ENCODE measurements around the gene TAF3. TPM values are rescaled to one million over a fixed set of nuclear protein-coding genes. Genes with fewer than 3 reads are reported as not detected.

The TAF3 gene
- polyA plus RNA-seq, 1 donor (not counting 4 experiments of a cell fraction or from before 2014, with no cell fraction given), result 2.0 TPM

DNA sequence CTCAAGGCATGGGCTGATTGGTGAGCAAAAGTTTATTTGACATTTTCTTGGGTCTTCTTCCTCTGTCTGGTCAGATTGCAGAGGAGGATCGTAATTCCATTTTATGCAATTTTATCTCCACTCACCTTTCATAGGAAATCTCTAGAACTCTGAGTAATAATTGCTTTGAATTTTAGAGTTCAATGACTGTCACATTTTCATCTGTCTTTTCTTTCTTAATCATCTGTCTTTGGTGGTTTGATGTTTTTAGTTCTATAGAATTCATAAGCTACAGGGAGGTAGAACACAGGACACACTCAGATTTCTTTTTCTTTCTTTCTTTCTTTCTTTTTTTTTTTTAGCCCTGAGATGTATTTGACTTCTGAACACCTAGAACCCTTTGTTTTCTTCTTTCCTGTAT lies 247.8 kb downstream of the TAF3 start:
- no peaks in the 10 kb centered on the region for H4K20me1 ChIP-seq (ENCODE audit: control insufficient read depth, extremely low read depth, insufficient read depth, low read length)
- peaks cover 45% of the 10 kb centered on the region for H3K79me2 ChIP-seq (ENCODE audit: control insufficient read depth, insufficient read depth, low read length)
- TF ChIP-seq EZH2 (IDR thresholded peaks at IDR 0.05; ENCODE audit: low read length), result no peak
- TF ChIP-seq, protein P1, sequence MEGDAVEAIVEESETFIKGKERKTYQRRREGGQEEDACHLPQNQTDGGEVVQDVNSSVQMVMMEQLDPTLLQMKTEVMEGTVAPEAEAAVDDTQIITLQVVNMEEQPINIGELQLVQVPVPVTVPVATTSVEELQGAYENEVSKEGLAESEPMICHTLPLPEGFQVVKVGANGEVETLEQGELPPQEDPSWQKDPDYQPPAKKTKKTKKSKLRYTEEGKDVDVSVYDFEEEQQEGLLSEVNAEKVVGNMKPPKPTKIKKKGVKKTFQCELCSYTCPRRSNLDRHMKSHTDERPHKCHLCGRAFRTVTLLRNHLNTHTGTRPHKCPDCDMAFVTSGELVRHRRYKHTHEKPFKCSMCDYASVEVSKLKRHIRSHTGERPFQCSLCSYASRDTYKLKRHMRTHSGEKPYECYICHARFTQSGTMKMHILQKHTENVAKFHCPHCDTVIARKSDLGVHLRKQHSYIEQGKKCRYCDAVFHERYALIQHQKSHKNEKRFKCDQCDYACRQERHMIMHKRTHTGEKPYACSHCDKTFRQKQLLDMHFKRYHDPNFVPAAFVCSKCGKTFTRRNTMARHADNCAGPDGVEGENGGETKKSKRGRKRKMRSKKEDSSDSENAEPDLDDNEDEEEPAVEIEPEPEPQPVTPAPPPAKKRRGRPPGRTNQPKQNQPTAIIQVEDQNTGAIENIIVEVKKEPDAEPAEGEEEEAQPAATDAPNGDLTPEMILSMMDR (optimal IDR thresholded peaks at IDR 0.05 in 1 of 3, IDR thresholded peaks at IDR 0.05 in 1 of 3, conservative IDR thresholded peaks at IDR 0.05 in 1 of 3; ENCODE audit: extremely low read depth in 1 of 3, insufficient read depth in 2 of 3, low read length in 3 of 3), result no peak
- H3K9me1 ChIP-seq (ENCODE audit: control insufficient read depth, extremely low read depth, insufficient read depth, low read length), result peaks cover 2% of the 10 kb centered on the region
- H3K27ac ChIP-seq (ENCODE audit: control insufficient read depth, insufficient read depth, low read length), result peak overlapping the region; percentile 56
- H3K4me1 ChIP-seq (ENCODE audit: control insufficient read depth, extremely low read depth, insufficient read depth, low read length), result peaks cover 77% of the 10 kb centered on the region
- dilution Hi-C loops (cut with MboI; ENCODE audit: extremely low pct_ligation_motif_present, low sequenced_read_pairs), result no loop called here
- no peaks in the 10 kb centered on the region for H3K9me3 ChIP-seq (ENCODE audit: control insufficient read depth, low read depth, low read length)
- H2AFZ ChIP-seq (ENCODE audit: control insufficient read depth, low read length), result no peak overlapping the region
- H3K4me3 ChIP-seq (ENCODE audit: control insufficient read depth in 2 of 3, extremely low read depth in 1 of 3, insufficient read depth in 2 of 3, low read depth in 1 of 3, low read length in 3 of 3), result no peak overlapping the region
- DNase-seq (ENCODE audit: low read depth, low spot score), result no peak
- H3K27me3 ChIP-seq (ENCODE audit: control insufficient read depth, extremely low read depth, insufficient read depth, low read length), result no peaks in the 10 kb centered on the region
- H3K4me2 ChIP-seq (ENCODE audit: control insufficient read depth, extremely low read depth, insufficient read depth, low read depth, low read length), result peak overlapping the region; percentile 66
- H3K9ac ChIP-seq (ENCODE audit: control insufficient read depth, extremely low read depth, insufficient read depth, low read length), result no peak overlapping the region
- peaks cover 23 to 43% of the 10 kb centered on the region in 2 experiments for H3K36me3 ChIP-seq (ENCODE audit: control insufficient read depth in 2 of 2, extremely low read depth in 1 of 2, insufficient read depth in 2 of 2, low read length in 2 of 2)
- no peak for FAIRE-seq

Other genes starting within 250 kb of the TAF3 start
- 0.10 TPM in 1 of 3 replicates, not detected in the others for gene ITIH5, start 151.5 kb upstream of the TAF3 start, polyA plus RNA-seq
- gene ITIH2, start 115.2 kb upstream of the TAF3 start, polyA plus RNA-seq, result not detected in 3 replicates
- gene KIN, start 30.5 kb upstream of the TAF3 start, polyA plus RNA-seq, result 4.4 to 15.1 TPM (median 6.2 TPM) in 3 replicates
- gene ATP5F1C, start 30.3 kb upstream of the TAF3 start, polyA plus RNA-seq, result 298 to 496 TPM (median 378 TPM) in 3 replicates
- 1.7 to 7.7 TPM (median 4.0 TPM) in 3 replicates for gene GATA3, start 236.2 kb downstream of the TAF3 start, polyA plus RNA-seq

Measured in keratinocyte (primary cell).